Measurements from ENCODE around the gene SLC2A4RG. TPM values are rescaled to one million over a fixed set of nuclear protein-coding genes. Genes with fewer than 3 reads are reported as not detected.

SLC2A4RG gene
- total and polyA plus RNA-seq, 2 of the 13 experiments (the other 11 are each of a cell fraction or from before 2014, with no cell fraction given), result 91.4 to 95.9 TPM

- Histone ChIP-seq H3K79me2 (ENCODE audit: insufficient read depth, low read length) (peaks cover 35% of the 10 kb centered on the region), H3K9me3 (ENCODE audit: low read length) (no peaks in the 10 kb centered on the region), H3K36me3 (replicated peaks in 1 of 2; ENCODE audit: control insufficient read depth in 1 of 2, insufficient read depth in 2 of 2, low read length in 2 of 2) (peaks cover 27 to 35% of the 10 kb centered on the region in 2 experiments), H3K27ac (ENCODE audit: extremely low read length, insufficient read depth, low read length) (peak overlapping the region; percentile 93), H3K4me3 (replicated peaks in 1 of 3; ENCODE audit: insufficient read depth in 1 of 3, low read depth in 2 of 3, low read length in 3 of 3) (peak overlapping the region; percentile 46 to 93 (median 85); a peak in 5 of 6 replicates), H3K4me1 (ENCODE audit: insufficient read depth, low read length) (peaks cover 51% of the 10 kb centered on the region), H3K4me2 (ENCODE audit: low read depth, low read length) (peak overlapping the region; percentile 90), H4K20me1 (ENCODE audit: insufficient read depth, low read length) (no peaks in the 10 kb centered on the region), H2AFZ (ENCODE audit: low read length) (no peak overlapping the region), H3K9ac (ENCODE audit: insufficient read depth, low read depth, low read length) (peak overlapping the region; percentile 72), H3K27me3 (ENCODE audit: control insufficient read depth in 1 of 2, insufficient read depth in 2 of 2, low read length in 2 of 2) (no peaks in the 10 kb centered on the region)
- peak; percentile 34 for ATAC-seq
- WGBS (ENCODE audit: low lambda C conversion rate), result 30% methylated on average over 15 of the region's 30 CpGs
- peak; percentile 60 for DNase-seq (ENCODE audit: low spot score)
- intact Hi-C loops (cut with micrococcal nuclease; ENCODE audit: unreplicated experiment), result loop anchor here (5.0 kb wide), 1 partner anchor 200 kb away; the partner anchor contains the start of gene PTK6
- POLR2A ChIA-PET, result interaction anchor here (0.5 to 7.3 kb wide), 23 partner anchors 10 to 299 kb away, joined by 3 to 190 read pairs (median 4); partner anchors contain the start of genes ARFRP1, C20orf204, GMEB2 and SAMD10
- TSS peak; percentile 37 for BruUV-seq (replicated peaks)
- FAIRE-seq, result no peak
- in situ Hi-C loops (cut with HindIII; ENCODE audit: extremely low pct_ligation_motif_present, low pct_unique_long_range_greater_than_20kb), result no loop called here
- CTCF ChIA-PET (ENCODE audit: low intra/inter-chr PET ratio, low total read pairs), result interaction anchor here (2.5 kb wide), 1 partner anchor 30 kb away, joined by 8 read pairs; the partner anchor contains the start of genes ARFRP1 and ZGPAT
- TF ChIP-seq SP2 (CRISPR knock-in tag; IDR thresholded peaks at IDR 0.05), result no peak
- no peak for TF ChIP-seq HNF1B (CRISPR knock-in tag; IDR thresholded peaks at IDR 0.05)
- no peak for TF ChIP-seq CEBPZ (IDR thresholded peaks at IDR 0.05; ENCODE audit: low read length)
- peak; percentile 60; the same call in 1 of the 2 replicates for TF ChIP-seq ZSCAN31 (CRISPR knock-in tag; IDR thresholded peaks at IDR 0.05; ENCODE audit: low read depth)
- no peak for TF ChIP-seq ZNF761 (CRISPR knock-in tag; conservative IDR thresholded peaks at IDR 0.05)
- TF ChIP-seq GABPB1 (CRISPR knock-in tag; IDR thresholded peaks at IDR 0.05), result peak; percentile 60
- TF ChIP-seq SAFB2 (CRISPR knock-in tag; IDR thresholded peaks at IDR 0.05; ENCODE audit: borderline replicate concordance, low read depth), result no peak; the same call in 1 of the 2 replicates
- TF ChIP-seq ZNF792 (CRISPR knock-in tag; IDR thresholded peaks at IDR 0.05), result peak; percentile 52; the same call in 1 of the 2 replicates
- TF ChIP-seq SALL1 (CRISPR knock-in tag; IDR thresholded peaks at IDR 0.05), result peak; percentile 66
- TF ChIP-seq NFKBIZ (CRISPR knock-in tag; IDR thresholded peaks at IDR 0.05), result 0 out of 2 replicates have a peak, but pooled peaks have one; percentile 6
- TF ChIP-seq MTA1 (CRISPR knock-in tag; IDR thresholded peaks at IDR 0.05; ENCODE audit: borderline replicate concordance), result 0 out of 2 replicates have a peak, but pooled peaks have one; percentile 7
- TF ChIP-seq MTERF4 (CRISPR knock-in tag; IDR thresholded peaks at IDR 0.05), result no peak
- no peak for TF ChIP-seq ELK4 (CRISPR knock-in tag; IDR thresholded peaks at IDR 0.05; ENCODE audit: borderline replicate concordance)
- no peak for TF ChIP-seq ZNF569 (CRISPR knock-in tag; IDR thresholded peaks at IDR 0.05; ENCODE audit: borderline replicate concordance)
- TF ChIP-seq SNAI1 (CRISPR knock-in tag; IDR thresholded peaks at IDR 0.05; ENCODE audit: borderline replicate concordance), result peak; percentile 48; the same call in 1 of the 2 replicates
- no peak; the same call in 1 of the 2 replicates for TF ChIP-seq NCOA5 (CRISPR knock-in tag; IDR thresholded peaks at IDR 0.05)
These were observed 2.5 kb upstream of the SLC2A4RG start for GRCh38 chr20:63736893-63737694.

All from HepG2 (cell line).